ENCODE results near the gene LLGL2.

GRCh38 chr17:75478508-75478907 is 47.0 kb upstream of the LLGL2 start:
- TF ChIP-seq SP1 (IDR thresholded peaks at IDR 0.05; ENCODE audit: low read depth, low read length) (no peak), ASH2L (IDR thresholded peaks at IDR 0.05; ENCODE audit: borderline replicate concordance, low read depth) (no peak), RFX5 (IDR thresholded peaks at IDR 0.05; ENCODE audit: low read depth, low read length) (no peak), EZH2 (IDR thresholded peaks at IDR 0.05; ENCODE audit: borderline replicate concordance, control insufficient read depth, low read depth, low read length) (no peak), POLR2A (IDR thresholded peaks at IDR 0.05; ENCODE audit: low read depth, low read length) (no peak), CHD1 (IDR thresholded peaks at IDR 0.05; ENCODE audit: low read depth, low read length) (no peak), CTCF (IDR thresholded peaks at IDR 0.05 in 2 of 3, conservative IDR thresholded peaks at IDR 0.05 in 1 of 3; ENCODE audit: control insufficient read depth in 2 of 3, extremely low read depth in 1 of 3, insufficient read depth in 1 of 3, low read depth in 3 of 3, low read length in 3 of 3) (no peak), ZZZ3 (IDR thresholded peaks at IDR 0.05; ENCODE audit: control insufficient read depth, insufficient read length, low read depth) (no peak), GABPA (IDR thresholded peaks at IDR 0.05; ENCODE audit: low read depth) (no peak), PBX3 (IDR thresholded peaks at IDR 0.05; ENCODE audit: insufficient replicate concordance, low read depth, low read length) (no peak)
- TF ChIP-seq, protein P1, sequence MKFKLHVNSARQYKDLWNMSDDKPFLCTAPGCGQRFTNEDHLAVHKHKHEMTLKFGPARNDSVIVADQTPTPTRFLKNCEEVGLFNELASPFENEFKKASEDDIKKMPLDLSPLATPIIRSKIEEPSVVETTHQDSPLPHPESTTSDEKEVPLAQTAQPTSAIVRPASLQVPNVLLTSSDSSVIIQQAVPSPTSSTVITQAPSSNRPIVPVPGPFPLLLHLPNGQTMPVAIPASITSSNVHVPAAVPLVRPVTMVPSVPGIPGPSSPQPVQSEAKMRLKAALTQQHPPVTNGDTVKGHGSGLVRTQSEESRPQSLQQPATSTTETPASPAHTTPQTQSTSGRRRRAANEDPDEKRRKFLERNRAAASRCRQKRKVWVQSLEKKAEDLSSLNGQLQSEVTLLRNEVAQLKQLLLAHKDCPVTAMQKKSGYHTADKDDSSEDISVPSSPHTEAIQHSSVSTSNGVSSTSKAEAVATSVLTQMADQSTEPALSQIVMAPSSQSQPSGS (IDR thresholded peaks at IDR 0.05; ENCODE audit: low read length): no peak
- TF ChIP-seq, protein P2, sequence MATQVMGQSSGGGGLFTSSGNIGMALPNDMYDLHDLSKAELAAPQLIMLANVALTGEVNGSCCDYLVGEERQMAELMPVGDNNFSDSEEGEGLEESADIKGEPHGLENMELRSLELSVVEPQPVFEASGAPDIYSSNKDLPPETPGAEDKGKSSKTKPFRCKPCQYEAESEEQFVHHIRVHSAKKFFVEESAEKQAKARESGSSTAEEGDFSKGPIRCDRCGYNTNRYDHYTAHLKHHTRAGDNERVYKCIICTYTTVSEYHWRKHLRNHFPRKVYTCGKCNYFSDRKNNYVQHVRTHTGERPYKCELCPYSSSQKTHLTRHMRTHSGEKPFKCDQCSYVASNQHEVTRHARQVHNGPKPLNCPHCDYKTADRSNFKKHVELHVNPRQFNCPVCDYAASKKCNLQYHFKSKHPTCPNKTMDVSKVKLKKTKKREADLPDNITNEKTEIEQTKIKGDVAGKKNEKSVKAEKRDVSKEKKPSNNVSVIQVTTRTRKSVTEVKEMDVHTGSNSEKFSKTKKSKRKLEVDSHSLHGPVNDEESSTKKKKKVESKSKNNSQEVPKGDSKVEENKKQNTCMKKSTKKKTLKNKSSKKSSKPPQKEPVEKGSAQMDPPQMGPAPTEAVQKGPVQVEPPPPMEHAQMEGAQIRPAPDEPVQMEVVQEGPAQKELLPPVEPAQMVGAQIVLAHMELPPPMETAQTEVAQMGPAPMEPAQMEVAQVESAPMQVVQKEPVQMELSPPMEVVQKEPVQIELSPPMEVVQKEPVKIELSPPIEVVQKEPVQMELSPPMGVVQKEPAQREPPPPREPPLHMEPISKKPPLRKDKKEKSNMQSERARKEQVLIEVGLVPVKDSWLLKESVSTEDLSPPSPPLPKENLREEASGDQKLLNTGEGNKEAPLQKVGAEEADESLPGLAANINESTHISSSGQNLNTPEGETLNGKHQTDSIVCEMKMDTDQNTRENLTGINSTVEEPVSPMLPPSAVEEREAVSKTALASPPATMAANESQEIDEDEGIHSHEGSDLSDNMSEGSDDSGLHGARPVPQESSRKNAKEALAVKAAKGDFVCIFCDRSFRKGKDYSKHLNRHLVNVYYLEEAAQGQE (IDR thresholded peaks at IDR 0.05; ENCODE audit: low read depth, low read length): no peak
- TF ChIP-seq, protein P3, sequence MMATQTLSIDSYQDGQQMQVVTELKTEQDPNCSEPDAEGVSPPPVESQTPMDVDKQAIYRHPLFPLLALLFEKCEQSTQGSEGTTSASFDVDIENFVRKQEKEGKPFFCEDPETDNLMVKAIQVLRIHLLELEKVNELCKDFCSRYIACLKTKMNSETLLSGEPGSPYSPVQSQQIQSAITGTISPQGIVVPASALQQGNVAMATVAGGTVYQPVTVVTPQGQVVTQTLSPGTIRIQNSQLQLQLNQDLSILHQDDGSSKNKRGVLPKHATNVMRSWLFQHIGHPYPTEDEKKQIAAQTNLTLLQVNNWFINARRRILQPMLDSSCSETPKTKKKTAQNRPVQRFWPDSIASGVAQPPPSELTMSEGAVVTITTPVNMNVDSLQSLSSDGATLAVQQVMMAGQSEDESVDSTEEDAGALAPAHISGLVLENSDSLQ (IDR thresholded peaks at IDR 0.05): no peak
